SK-N-SH treated with all-trans-retinoic acid at 6 μM for 48 hours (cell line): ENCODE results near the gene DOCK1.
"Not testable (repeated sequence)": the region's sequence is repeated elsewhere in the genome, so short reads cannot be mapped to it uniquely, and the experiment has no call there.

Experiments
- ATAC-seq: fragments of 200-7000 bp; cut with Tn5 transposase; 3 replicates; pipeline ENCODE4 v1.9.1; 2020; ENCODE audit warnings: mild to moderate bottlenecking, moderate library complexity
- ARNTL ChIP-seq: fragments of 450-650 bp; formaldehyde crosslinking; IDR thresholded peaks from 2 replicates; pipeline ENCODE4 v1.5.0; 2020; ENCODE audit warnings: low read depth, mild to moderate bottlenecking, moderate library complexity, borderline replicate concordance
- BACH2 ChIP-seq: fragments of 250-450 bp; sonication (Bioruptor Pico); IDR thresholded peaks from 2 replicates; pipeline ENCODE4 v1.9.0; 2021; ENCODE audit warnings: mild to moderate bottlenecking, borderline replicate concordance
- CSDC2 ChIP-seq: fragments of 250-450 bp; sonication (Bioruptor Pico); IDR thresholded peaks from 2 replicates; pipeline ENCODE4 v1.5.0; 2020; ENCODE audit warnings: mild to moderate bottlenecking, moderate library complexity
- ESRRG ChIP-seq: fragments of 250-450 bp; sonication (Bioruptor Pico); IDR thresholded peaks from 2 replicates; pipeline ENCODE4 v1.6.1; 2021; ENCODE audit warnings: mild to moderate bottlenecking
- GLIS3 ChIP-seq: fragments of 250-450 bp; sonication (Bioruptor Pico); IDR thresholded peaks from 2 replicates; pipeline ENCODE4 v1.5.0; 2020; ENCODE audit warnings: mild to moderate bottlenecking, moderate library complexity
- ISL1 ChIP-seq: fragments of 250-450 bp; sonication (Bioruptor Pico); IDR thresholded peaks from 2 replicates; pipeline ENCODE4 v2.1.2; 2022; ENCODE audit warnings: mild to moderate bottlenecking, moderate library complexity
- OSR1 ChIP-seq: fragments of 250-450 bp; sonication (Bioruptor Pico); IDR thresholded peaks from 2 replicates; pipeline ENCODE4 v1.8.0; 2022; ENCODE audit warnings: moderate library complexity, mild to moderate bottlenecking, inconsistent platforms
- PPARA ChIP-seq: fragments of 250-450 bp; sonication (Bioruptor Pico); IDR thresholded peaks from 2 replicates; pipeline ENCODE4 v1.5.0; 2020; ENCODE audit warnings: mild to moderate bottlenecking, borderline replicate concordance
- RARB ChIP-seq: fragments of 250-450 bp; sonication (Bioruptor Pico); IDR thresholded peaks from 2 replicates; pipeline ENCODE4 v1.8.0; 2021; ENCODE audit warnings: mild to moderate bottlenecking, moderate library complexity
- TCF4 ChIP-seq: fragments of 250-450 bp; sonication (Bioruptor Pico); IDR thresholded peaks from 2 replicates; pipeline ENCODE4 v1.8.0; 2021; ENCODE audit warnings: mild to moderate bottlenecking, moderate library complexity, borderline replicate concordance
- TOX ChIP-seq: fragments of 250-450 bp; sonication (Bioruptor Pico); IDR thresholded peaks from 2 replicates; pipeline ENCODE4 v1.8.0; 2021; ENCODE audit warnings: mild to moderate bottlenecking, moderate library complexity, borderline replicate concordance
- ZC3H10 ChIP-seq: fragments of 250-450 bp; sonication (Bioruptor Pico); IDR thresholded peaks from 2 replicates; pipeline ENCODE4 v1.5.1; 2021; ENCODE audit warnings: mild to moderate bottlenecking, moderate library complexity
- ZFP3 ChIP-seq: fragments of 250-450 bp; sonication (Bioruptor Pico); IDR thresholded peaks from 2 replicates; pipeline ENCODE4 v1.5.0; 2020; ENCODE audit warnings: mild to moderate bottlenecking, moderate library complexity
- ZFP30 ChIP-seq: fragments of 450-650 bp; formaldehyde crosslinking; IDR thresholded peaks from 2 replicates; pipeline ENCODE4 v1.5.0; 2022; ENCODE audit warnings: mild to moderate bottlenecking, moderate library complexity
- ZNF565 ChIP-seq: fragments of 450-650 bp; formaldehyde crosslinking; conservative IDR thresholded peaks from 2 replicates; pipeline ENCODE4 v1.5.0; 2020; ENCODE audit warnings: low read depth, mild to moderate bottlenecking, moderate library complexity
- ZNF70 ChIP-seq: fragments of 450-650 bp; formaldehyde crosslinking; IDR thresholded peaks from 2 replicates; pipeline ENCODE4 v1.5.0; 2020; ENCODE audit warnings: mild to moderate bottlenecking, moderate library complexity
- ZNF8 ChIP-seq: fragments of 450-650 bp; formaldehyde crosslinking; IDR thresholded peaks from 2 replicates; pipeline ENCODE4 v1.5.0; 2020; ENCODE audit warnings: mild to moderate bottlenecking, moderate library complexity
- TF ChIP-seq, protein P1 (sequence below): fragments of 250-450 bp; sonication (Bioruptor Pico); IDR thresholded peaks from 2 replicates; pipeline ENCODE4 v1.8.0; 2020; ENCODE audit warnings: mild to moderate bottlenecking, moderate library complexity, borderline replicate concordance
- TF ChIP-seq, protein P2 (sequence below): fragments of 250-450 bp; sonication (Bioruptor Pico); IDR thresholded peaks from 2 replicates; pipeline ENCODE4 v1.5.0; 2020; ENCODE audit warnings: mild to moderate bottlenecking, moderate library complexity
- TF ChIP-seq, protein P3 (sequence below): fragments of 250-450 bp; sonication (Bioruptor Pico); IDR thresholded peaks from 2 replicates; pipeline ENCODE4 v1.8.0; 2021; ENCODE audit warnings: low read depth, mild to moderate bottlenecking, moderate library complexity, borderline replicate concordance
- TF ChIP-seq, protein P4 (sequence below): fragments of 250-450 bp; sonication (Bioruptor Pico); IDR thresholded peaks from 2 replicates; pipeline ENCODE4 v1.5.1; 2020; ENCODE audit warnings: low read depth, mild to moderate bottlenecking, moderate library complexity

Gene DOCK1

DNA sequence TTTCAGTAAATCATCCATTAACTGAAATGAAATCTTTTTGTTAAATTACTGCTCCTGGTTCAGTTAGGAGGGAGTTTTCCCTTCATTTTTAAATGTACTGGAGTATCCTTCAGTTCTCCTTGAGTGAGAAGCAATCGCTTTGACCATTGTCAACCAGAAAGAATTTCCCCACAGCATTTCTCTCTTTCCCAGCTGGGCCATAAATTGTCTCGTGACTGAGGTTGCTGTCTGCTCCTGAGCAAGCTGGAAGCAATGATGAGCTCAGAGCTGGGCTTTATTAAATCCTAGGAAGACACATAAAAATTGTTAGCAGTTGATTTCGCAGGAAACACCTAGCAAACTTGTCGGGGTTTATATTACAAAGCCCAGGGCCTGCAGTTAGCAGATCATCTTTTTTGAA lies 393.2 kb downstream of the DOCK1 start:
- no peak for ATAC-seq
- no peak for TF ChIP-seq CSDC2 (CRISPR knock-in tag)

DNA sequence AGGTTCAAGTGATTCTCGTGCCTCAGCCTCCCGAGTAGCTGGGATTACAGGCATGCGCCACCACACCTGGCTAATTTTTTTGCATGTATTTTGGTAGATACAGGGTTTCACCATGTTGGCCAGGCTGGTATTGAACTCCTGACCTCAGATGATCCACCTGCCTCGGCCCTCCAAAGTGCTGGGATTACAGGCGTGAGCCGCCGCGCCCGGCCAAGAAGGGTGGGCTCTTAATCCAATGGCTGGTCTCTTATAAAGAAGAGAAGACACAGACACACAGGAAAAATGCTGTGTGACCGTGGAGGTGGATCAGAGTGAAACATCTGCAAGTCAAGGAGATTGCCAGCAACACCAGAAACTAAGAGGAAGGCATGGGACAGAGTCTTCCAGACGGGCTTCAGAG lies 394.0 kb downstream of the DOCK1 start:
- not testable (repeated sequence) for ATAC-seq

DNA sequence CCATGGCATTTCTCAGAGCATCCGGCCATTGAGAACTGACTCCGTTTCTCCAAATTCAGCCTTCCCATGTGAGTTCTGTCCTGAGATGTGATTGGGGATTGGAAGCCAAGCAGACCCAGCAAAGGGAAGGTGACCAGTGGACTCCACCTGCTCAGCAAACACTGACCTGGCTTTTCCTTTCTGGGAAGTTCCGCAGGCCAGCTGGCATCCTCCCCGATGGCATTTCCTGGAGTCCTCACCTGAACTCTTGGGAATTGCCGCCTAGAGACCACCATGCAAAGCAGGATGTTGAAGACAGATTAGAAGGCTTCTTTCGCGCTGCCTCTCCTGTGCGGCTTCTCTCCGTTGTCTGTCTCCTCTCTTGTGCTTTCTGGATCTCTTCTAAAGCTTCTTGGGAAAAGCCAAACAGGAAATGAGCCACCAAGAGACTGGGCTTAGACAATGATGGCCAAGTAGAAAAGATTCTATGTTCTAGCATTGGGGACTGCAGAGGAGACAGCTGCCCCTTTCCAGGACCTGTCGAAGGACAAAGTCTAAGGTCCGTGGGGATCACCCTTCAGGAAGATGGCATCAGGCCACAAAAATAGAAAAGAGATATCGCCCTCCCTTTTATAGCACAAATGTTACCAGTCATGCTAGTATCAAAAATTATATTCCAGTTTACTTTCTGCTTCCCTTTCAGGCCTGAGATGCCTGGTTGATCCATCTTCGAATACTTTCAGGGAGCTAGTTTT lies 394.9 kb downstream of the DOCK1 start:
- no peak for ATAC-seq
- TF ChIP-seq ZNF8 (CRISPR knock-in tag) (no peak), TCF4 (CRISPR knock-in tag) (no peak), RARB (CRISPR knock-in tag) (no peak), OSR1 (no peak), ESRRG (no peak), ZFP3 (CRISPR knock-in tag) (no peak), ZNF565 (no peak), ZFP30 (no peak), BACH2 (CRISPR knock-in tag) (no peak)
- TF ChIP-seq, protein P1, sequence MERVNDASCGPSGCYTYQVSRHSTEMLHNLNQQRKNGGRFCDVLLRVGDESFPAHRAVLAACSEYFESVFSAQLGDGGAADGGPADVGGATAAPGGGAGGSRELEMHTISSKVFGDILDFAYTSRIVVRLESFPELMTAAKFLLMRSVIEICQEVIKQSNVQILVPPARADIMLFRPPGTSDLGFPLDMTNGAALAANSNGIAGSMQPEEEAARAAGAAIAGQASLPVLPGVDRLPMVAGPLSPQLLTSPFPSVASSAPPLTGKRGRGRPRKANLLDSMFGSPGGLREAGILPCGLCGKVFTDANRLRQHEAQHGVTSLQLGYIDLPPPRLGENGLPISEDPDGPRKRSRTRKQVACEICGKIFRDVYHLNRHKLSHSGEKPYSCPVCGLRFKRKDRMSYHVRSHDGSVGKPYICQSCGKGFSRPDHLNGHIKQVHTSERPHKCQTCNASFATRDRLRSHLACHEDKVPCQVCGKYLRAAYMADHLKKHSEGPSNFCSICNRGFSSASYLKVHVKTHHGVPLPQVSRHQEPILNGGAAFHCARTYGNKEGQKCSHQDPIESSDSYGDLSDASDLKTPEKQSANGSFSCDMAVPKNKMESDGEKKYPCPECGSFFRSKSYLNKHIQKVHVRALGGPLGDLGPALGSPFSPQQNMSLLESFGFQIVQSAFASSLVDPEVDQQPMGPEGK (CRISPR knock-in tag): no peak
- TF ChIP-seq, protein P2, sequence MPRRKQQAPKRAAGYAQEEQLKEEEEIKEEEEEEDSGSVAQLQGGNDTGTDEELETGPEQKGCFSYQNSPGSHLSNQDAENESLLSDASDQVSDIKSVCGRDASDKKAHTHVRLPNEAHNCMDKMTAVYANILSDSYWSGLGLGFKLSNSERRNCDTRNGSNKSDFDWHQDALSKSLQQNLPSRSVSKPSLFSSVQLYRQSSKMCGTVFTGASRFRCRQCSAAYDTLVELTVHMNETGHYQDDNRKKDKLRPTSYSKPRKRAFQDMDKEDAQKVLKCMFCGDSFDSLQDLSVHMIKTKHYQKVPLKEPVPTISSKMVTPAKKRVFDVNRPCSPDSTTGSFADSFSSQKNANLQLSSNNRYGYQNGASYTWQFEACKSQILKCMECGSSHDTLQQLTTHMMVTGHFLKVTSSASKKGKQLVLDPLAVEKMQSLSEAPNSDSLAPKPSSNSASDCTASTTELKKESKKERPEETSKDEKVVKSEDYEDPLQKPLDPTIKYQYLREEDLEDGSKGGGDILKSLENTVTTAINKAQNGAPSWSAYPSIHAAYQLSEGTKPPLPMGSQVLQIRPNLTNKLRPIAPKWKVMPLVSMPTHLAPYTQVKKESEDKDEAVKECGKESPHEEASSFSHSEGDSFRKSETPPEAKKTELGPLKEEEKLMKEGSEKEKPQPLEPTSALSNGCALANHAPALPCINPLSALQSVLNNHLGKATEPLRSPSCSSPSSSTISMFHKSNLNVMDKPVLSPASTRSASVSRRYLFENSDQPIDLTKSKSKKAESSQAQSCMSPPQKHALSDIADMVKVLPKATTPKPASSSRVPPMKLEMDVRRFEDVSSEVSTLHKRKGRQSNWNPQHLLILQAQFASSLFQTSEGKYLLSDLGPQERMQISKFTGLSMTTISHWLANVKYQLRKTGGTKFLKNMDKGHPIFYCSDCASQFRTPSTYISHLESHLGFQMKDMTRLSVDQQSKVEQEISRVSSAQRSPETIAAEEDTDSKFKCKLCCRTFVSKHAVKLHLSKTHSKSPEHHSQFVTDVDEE (CRISPR knock-in tag): no peak

DNA sequence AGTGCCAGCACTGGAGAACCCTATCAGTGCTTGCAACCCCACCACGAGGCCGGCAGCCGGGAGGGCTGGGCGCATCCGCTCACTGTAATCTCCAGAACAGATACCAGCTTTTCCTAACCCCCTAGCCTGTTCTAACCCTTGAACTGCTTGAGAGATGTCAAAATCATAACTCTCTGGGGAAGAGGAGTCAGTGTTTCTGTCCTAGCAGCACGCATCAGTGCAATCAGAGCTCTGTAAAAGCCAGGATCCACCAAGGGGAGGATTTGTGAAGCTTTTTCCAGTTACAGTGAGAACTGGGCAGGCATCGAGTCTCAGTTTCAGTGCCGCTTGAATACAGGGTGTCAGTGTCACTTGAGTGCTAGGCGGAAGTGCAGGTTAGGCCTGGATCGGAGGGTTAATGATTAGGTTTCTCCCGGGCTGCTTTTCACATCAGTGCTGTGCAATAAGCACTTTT lies 395.7 kb downstream of the DOCK1 start:
- no peak for ATAC-seq
- TF ChIP-seq RARB (CRISPR knock-in tag) (no peak), ARNTL (CRISPR knock-in tag) (no peak), TOX (CRISPR knock-in tag) (no peak), ISL1 (CRISPR knock-in tag) (no peak), ZFP30 (no peak), ZNF70 (CRISPR knock-in tag) (no peak), CSDC2 (CRISPR knock-in tag) (no peak), ZNF8 (CRISPR knock-in tag) (no peak), BACH2 (CRISPR knock-in tag) (no peak), ESRRG (no peak), TCF4 (CRISPR knock-in tag) (no peak), OSR1 (no peak), ZC3H10 (CRISPR knock-in tag) (no peak)
- TF ChIP-seq, protein P2 (CRISPR knock-in tag): no peak
- TF ChIP-seq, all 23 proteins: peak for 0

DNA sequence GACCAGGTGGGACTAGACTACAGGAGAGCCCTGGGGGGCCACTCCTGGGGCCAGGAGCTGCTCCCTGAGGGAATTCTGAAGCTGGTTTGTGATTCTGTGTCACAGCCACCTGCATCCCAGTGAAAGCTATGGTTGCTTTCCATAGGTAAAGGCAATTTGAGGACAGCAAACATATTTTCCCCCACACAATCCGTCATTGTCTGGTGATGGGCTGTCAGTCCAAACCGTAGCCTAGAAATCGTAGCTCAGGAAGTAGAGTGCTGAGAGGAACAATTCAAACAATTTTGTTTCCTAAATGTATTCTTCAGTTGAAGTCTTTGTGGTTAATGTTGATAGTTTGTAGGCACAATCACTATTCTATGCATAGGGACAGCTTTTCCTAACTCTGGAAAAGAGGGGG lies 397.1 kb downstream of the DOCK1 start:
- no peak for TF ChIP-seq ESRRG
- no peak for TF ChIP-seq ZC3H10 (CRISPR knock-in tag)
- no peak for TF ChIP-seq ZNF70 (CRISPR knock-in tag)
- ATAC-seq: no peak

DNA sequence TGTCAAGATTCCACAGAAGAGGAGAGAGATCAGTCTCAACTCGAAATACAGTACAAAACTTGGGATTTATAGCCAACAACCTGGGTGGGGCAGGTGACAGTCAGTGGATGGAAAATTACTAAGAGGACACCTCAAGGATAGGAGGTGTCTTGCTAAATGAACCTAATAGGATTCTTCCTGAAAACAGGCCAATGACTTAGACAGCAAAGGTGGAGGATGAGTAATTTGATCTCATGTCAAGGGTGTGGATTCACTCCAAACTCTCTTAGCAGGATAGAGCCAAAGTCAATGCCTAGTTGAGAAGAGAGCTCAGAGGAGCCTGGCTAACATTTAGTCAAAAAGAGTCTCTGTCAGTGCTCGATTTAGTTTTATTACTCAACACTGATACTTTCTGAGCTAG lies 397.9 kb downstream of the DOCK1 start:
- TF ChIP-seq, protein P3, sequence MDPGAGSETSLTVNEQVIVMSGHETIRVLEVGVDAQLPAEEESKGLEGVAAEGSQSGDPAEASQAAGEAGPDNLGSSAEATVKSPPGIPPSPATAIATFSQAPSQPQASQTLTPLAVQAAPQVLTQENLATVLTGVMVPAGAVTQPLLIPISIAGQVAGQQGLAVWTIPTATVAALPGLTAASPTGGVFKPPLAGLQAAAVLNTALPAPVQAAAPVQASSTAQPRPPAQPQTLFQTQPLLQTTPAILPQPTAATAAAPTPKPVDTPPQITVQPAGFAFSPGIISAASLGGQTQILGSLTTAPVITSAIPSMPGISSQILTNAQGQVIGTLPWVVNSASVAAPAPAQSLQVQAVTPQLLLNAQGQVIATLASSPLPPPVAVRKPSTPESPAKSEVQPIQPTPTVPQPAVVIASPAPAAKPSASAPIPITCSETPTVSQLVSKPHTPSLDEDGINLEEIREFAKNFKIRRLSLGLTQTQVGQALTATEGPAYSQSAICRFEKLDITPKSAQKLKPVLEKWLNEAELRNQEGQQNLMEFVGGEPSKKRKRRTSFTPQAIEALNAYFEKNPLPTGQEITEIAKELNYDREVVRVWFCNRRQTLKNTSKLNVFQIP (CRISPR knock-in tag): no peak
- TF ChIP-seq GLIS3 (no peak), ZNF70 (CRISPR knock-in tag) (no peak), PPARA (CRISPR knock-in tag) (no peak), ESRRG (no peak), ZNF565 (no peak), RARB (CRISPR knock-in tag) (no peak), ZC3H10 (CRISPR knock-in tag) (no peak), ZFP3 (CRISPR knock-in tag) (no peak), ISL1 (CRISPR knock-in tag) (no peak), ZFP30 (no peak)
- TF ChIP-seq, protein P4, sequence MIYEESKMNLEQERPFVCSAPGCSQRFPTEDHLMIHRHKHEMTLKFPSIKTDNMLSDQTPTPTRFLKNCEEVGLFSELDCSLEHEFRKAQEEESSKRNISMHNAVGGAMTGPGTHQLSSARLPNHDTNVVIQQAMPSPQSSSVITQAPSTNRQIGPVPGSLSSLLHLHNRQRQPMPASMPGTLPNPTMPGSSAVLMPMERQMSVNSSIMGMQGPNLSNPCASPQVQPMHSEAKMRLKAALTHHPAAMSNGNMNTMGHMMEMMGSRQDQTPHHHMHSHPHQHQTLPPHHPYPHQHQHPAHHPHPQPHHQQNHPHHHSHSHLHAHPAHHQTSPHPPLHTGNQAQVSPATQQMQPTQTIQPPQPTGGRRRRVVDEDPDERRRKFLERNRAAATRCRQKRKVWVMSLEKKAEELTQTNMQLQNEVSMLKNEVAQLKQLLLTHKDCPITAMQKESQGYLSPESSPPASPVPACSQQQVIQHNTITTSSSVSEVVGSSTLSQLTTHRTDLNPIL (CRISPR knock-in tag): no peak
- ATAC-seq: no peak
